Neural cell (in vitro differentiated cells): ENCODE data around the gene TRPM8. TPM values are rescaled to one million over a fixed set of nuclear protein-coding genes. Genes with fewer than 3 reads are reported as not detected.

Experiments used
- H2AFZ ChIP-seq: fragments of 200-600, 300-800 bp; sonication (generic), shearing (Covaris generic); 2 replicates; pipeline ENCODE4 v1.6.0; 2014; ENCODE audit warnings: low read depth, mild to moderate bottlenecking, antibody characterized with exemption, low read length, moderate library complexity
- H3F3A ChIP-seq: fragments of 200-600 bp; shearing (Covaris generic); 2 replicates; pipeline ENCODE4 v1.6.1; 2016; ENCODE audit warnings: mild to moderate bottlenecking, moderate library complexity, mixed read lengths, antibody characterized with exemption, low read length; ENCODE audit not compliant: insufficient read depth, poor library complexity, severe bottlenecking
- H3K27ac ChIP-seq: fragments of 200-600, 300-800 bp; sonication (generic), shearing (Covaris generic); 2 replicates; pipeline ENCODE4 v1.5.1; 2014; ENCODE audit warnings: mild to moderate bottlenecking, low read length, moderate library complexity
- H3K27me3 ChIP-seq: fragments of 300-800, 200-600 bp; sonication (generic), shearing (Covaris generic); 2 replicates; pipeline ENCODE4 v1.6.0; 2014; ENCODE audit warnings: mild to moderate bottlenecking, low read depth, low read length, moderate library complexity; ENCODE audit not compliant: insufficient read depth
- H3K36me3 ChIP-seq: fragments of 300-800, 200-600 bp; sonication (generic), shearing (Covaris generic); 2 replicates; pipeline ENCODE4 v1.5.1; 2014; ENCODE audit warnings: mild to moderate bottlenecking, antibody characterized with exemption, low read length, moderate library complexity; ENCODE audit not compliant: insufficient read depth
- H3K4me2 ChIP-seq: fragments of 300-800, 200-600 bp; sonication (generic), shearing (Covaris generic); 2 replicates; pipeline ENCODE4 v1.6.0; 2014; ENCODE audit warnings: mild to moderate bottlenecking, low read length
- H3K4me3 ChIP-seq: fragments of 300-800, 200-600 bp; sonication (generic), shearing (Covaris generic); 2 replicates; pipeline ENCODE4 v1.5.1; 2014; ENCODE audit warnings: mild to moderate bottlenecking, low read length, moderate library complexity
- H3K79me2 ChIP-seq: fragments of 200-600 bp; shearing (Covaris generic); replicated peaks from 2 replicates; pipeline ENCODE4 v1.6.0; 2014; ENCODE audit warnings: mild to moderate bottlenecking, low read length, moderate library complexity; ENCODE audit not compliant: insufficient read depth
- H3K9ac ChIP-seq: fragments of 300-800, 200-600 bp; sonication (generic), shearing (Covaris generic); 2 replicates; pipeline ENCODE4 v1.6.1; 2016; ENCODE audit warnings: mild to moderate bottlenecking, low read length, mixed read lengths
- H3K9me2 ChIP-seq: fragments of 200-600 bp; shearing (Covaris generic); 2 replicates; pipeline ENCODE4 v1.6.1; 2016; ENCODE audit warnings: mild to moderate bottlenecking, low read length, mixed read lengths; ENCODE audit not compliant: insufficient read depth
- H3K9me3 ChIP-seq: fragments of 200-600, 300-800 bp; sonication (generic), shearing (Covaris generic); 2 replicates; pipeline ENCODE4 v1.6.1; 2016; ENCODE audit warnings: mild to moderate bottlenecking, mixed run types, low read length, moderate library complexity, mixed read lengths
- H4K20me1 ChIP-seq: fragments of 200-600 bp; shearing (Covaris generic); 2 replicates; pipeline ENCODE4 v1.6.1; 2016; ENCODE audit warnings: mild to moderate bottlenecking, mixed run types; ENCODE audit not compliant: insufficient read depth
- EP300 ChIP-seq: fragments of 450-650 bp; conservative IDR thresholded peaks from 2 replicates; pipeline ENCODE4 v1.6.1; 2014; ENCODE audit warnings: antibody characterized with exemption, mild to moderate bottlenecking, moderate library complexity; ENCODE audit not compliant: poor library complexity, severe bottlenecking
- EZH2 ChIP-seq: fragments of 200-600, 300-800 bp; shearing (Covaris generic), sonication (generic); IDR thresholded peaks from 2 replicates; pipeline ENCODE4 v1.6.1; 2014; ENCODE audit warnings: antibody characterized with exemption, low read length, borderline replicate concordance, mild to moderate bottlenecking; ENCODE audit not compliant: insufficient read depth, poor library complexity, severe bottlenecking
- MXI1 ChIP-seq: fragments of 450-650 bp; conservative IDR thresholded peaks from 2 replicates; pipeline ENCODE4 v1.6.1; 2014; ENCODE audit warnings: antibody characterized with exemption, mild to moderate bottlenecking; ENCODE audit not compliant: poor library complexity, severe bottlenecking
- POLR2AphosphoS5 ChIP-seq: IDR thresholded peaks from 2 replicates; pipeline ENCODE4 v1.6.1; 2012
- RAD21 ChIP-seq: fragments of 450-650 bp; conservative IDR thresholded peaks from 2 replicates; pipeline ENCODE4 v1.6.1; 2014; ENCODE audit warnings: antibody characterized with exemption, mild to moderate bottlenecking, moderate library complexity
- SMC3 ChIP-seq: fragments of 450-650 bp; conservative IDR thresholded peaks from 2 replicates; pipeline ENCODE4 v1.6.1; 2014; ENCODE audit warnings: antibody characterized with exemption, mild to moderate bottlenecking, moderate library complexity; ENCODE audit not compliant: poor library complexity
- TAF1 ChIP-seq: IDR thresholded peaks from 2 replicates; pipeline ENCODE4 v1.6.1; 2012; ENCODE audit warnings: low read depth
- polyA plus RNA-seq: library from polyadenylated mRNA; depleted of rRNA; stranded (reverse); fragments of >200 nt; gene quantifications from 2 replicates; pipeline ENCODE4 v1.2.3, GENCODE V29; 2014
- TF ChIP-seq, protein P1 (sequence below): IDR thresholded peaks from 2 replicates; pipeline ENCODE4 v1.6.1; 2012; ENCODE audit warnings: borderline replicate concordance
- TF ChIP-seq, protein P2 (sequence below): fragments of 450-650 bp; IDR thresholded peaks from 2 replicates; pipeline ENCODE4 v1.5.1; 2014; ENCODE audit warnings: antibody characterized with exemption, mild to moderate bottlenecking, moderate library complexity; ENCODE audit not compliant: poor library complexity, severe bottlenecking

Gene TRPM8
- polyA plus RNA-seq, 1 donor from 2014 or later: not detected

DNA sequence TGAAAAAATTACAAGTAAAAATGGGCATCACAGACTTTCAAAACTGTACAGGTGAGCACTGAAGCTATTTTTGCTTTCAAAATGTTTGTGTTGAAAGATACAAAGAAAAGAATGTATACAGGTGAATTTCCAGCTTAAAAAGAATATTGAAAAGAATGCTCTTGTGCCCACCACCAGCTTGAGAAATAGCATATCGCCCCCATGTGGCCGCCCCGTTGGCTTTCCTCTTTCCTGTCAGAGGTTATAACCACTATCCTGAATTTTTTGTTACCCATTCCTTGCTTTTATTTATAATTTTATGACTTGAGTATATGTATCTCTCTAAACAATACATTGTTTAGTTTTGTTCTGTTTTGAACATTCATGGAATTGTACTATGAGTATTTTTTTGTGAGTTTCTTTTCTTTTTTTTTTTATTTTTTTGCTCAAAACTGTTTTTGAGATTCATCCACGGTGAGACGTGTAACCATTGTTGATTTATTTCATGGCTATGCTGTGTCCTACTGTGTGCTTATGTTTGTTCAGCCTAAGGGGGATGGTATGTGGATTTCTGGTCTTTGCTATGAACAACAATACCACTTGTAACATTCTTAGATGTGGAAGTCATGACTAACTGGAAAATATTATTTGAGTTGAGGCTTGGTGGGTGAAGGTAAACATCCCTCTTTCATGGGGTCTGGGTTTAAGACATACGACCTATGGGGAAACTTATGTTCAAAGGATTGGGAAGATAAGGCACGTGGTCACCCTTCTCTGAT, 11.6 kb downstream of the TRPM8 start:
- Histone ChIP-seq H3K4me3 (no peak overlapping the region), H3K79me2 (no peaks in the 10 kb centered on the region), H3K27me3 (no peaks in the 10 kb centered on the region), H4K20me1 (no peaks in the 10 kb centered on the region), H3K9ac (no peak overlapping the region), H3K9me3 (no peaks in the 10 kb centered on the region), H3K36me3 (no peaks in the 10 kb centered on the region), H3K9me2 (no peaks in the 10 kb centered on the region), H2AFZ (no peak overlapping the region), H3F3A (no peaks in the 10 kb centered on the region), H3K4me2 (no peak overlapping the region), H3K27ac (no peak overlapping the region)
- TF ChIP-seq SMC3: no peak
- no peak for TF ChIP-seq TAF1
- TF ChIP-seq, protein P1, sequence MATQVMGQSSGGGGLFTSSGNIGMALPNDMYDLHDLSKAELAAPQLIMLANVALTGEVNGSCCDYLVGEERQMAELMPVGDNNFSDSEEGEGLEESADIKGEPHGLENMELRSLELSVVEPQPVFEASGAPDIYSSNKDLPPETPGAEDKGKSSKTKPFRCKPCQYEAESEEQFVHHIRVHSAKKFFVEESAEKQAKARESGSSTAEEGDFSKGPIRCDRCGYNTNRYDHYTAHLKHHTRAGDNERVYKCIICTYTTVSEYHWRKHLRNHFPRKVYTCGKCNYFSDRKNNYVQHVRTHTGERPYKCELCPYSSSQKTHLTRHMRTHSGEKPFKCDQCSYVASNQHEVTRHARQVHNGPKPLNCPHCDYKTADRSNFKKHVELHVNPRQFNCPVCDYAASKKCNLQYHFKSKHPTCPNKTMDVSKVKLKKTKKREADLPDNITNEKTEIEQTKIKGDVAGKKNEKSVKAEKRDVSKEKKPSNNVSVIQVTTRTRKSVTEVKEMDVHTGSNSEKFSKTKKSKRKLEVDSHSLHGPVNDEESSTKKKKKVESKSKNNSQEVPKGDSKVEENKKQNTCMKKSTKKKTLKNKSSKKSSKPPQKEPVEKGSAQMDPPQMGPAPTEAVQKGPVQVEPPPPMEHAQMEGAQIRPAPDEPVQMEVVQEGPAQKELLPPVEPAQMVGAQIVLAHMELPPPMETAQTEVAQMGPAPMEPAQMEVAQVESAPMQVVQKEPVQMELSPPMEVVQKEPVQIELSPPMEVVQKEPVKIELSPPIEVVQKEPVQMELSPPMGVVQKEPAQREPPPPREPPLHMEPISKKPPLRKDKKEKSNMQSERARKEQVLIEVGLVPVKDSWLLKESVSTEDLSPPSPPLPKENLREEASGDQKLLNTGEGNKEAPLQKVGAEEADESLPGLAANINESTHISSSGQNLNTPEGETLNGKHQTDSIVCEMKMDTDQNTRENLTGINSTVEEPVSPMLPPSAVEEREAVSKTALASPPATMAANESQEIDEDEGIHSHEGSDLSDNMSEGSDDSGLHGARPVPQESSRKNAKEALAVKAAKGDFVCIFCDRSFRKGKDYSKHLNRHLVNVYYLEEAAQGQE: no peak
- TF ChIP-seq EP300: no peak
- TF ChIP-seq POLR2AphosphoS5: no peak
- TF ChIP-seq EZH2: no peak
- TF ChIP-seq MXI1: no peak
- TF ChIP-seq RAD21: no peak
- TF ChIP-seq, protein P2, sequence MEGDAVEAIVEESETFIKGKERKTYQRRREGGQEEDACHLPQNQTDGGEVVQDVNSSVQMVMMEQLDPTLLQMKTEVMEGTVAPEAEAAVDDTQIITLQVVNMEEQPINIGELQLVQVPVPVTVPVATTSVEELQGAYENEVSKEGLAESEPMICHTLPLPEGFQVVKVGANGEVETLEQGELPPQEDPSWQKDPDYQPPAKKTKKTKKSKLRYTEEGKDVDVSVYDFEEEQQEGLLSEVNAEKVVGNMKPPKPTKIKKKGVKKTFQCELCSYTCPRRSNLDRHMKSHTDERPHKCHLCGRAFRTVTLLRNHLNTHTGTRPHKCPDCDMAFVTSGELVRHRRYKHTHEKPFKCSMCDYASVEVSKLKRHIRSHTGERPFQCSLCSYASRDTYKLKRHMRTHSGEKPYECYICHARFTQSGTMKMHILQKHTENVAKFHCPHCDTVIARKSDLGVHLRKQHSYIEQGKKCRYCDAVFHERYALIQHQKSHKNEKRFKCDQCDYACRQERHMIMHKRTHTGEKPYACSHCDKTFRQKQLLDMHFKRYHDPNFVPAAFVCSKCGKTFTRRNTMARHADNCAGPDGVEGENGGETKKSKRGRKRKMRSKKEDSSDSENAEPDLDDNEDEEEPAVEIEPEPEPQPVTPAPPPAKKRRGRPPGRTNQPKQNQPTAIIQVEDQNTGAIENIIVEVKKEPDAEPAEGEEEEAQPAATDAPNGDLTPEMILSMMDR: no peak

DNA sequence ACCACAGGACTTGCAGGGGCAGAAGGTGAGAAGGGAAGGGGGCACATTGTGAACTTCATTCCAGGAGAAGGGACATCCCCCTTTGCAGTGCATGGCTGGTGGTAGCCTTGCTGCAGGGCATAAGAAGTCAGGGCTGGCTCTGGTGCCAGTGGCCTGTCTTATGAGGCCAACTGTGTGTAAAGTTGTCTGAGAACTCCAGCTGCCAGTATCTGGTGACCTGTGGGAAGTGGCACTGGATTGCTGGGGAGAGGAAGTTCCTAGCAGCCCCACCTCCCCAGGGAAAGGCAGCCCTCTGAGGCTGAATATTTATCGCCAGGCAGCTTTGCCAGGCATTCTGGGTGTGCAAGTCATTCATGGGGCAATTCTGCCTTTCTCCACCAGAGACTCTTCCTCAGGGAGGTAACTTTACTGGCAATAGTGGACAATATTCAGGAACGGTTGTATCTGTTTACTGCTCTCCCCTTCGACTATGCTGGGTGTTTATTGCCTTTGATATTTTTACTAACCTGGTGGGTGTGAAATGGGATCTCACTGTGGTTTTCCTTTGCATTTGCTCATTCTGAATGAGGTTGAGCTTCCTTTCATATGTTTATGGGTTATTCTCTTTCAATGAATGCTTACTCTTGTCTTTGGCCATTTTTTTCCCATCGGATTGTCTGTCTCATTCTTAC, 12.3 kb downstream of the TRPM8 start:
- no peaks in the 10 kb centered on the region for H3K79me2 ChIP-seq
- H3K9ac ChIP-seq: no peak overlapping the region
- no peak overlapping the region for H3K27ac ChIP-seq
- H3K9me3 ChIP-seq: no peaks in the 10 kb centered on the region
- no peak overlapping the region for H3K4me3 ChIP-seq
- no peak overlapping the region for H3K4me2 ChIP-seq
- H4K20me1 ChIP-seq: no peaks in the 10 kb centered on the region
- no peaks in the 10 kb centered on the region for H3K36me3 ChIP-seq
- H3K27me3 ChIP-seq: no peaks in the 10 kb centered on the region
- no peaks in the 10 kb centered on the region for H3F3A ChIP-seq
- H3K9me2 ChIP-seq: no peaks in the 10 kb centered on the region
- no peak for TF ChIP-seq RAD21
- TF ChIP-seq EP300: no peak
- no peak for TF ChIP-seq EZH2
- TF ChIP-seq POLR2AphosphoS5: no peak
- TF ChIP-seq TAF1: no peak
- TF ChIP-seq MXI1: no peak
- TF ChIP-seq, protein P2: no peak
- no peak overlapping the region for H2AFZ ChIP-seq
